ENCODE results near the gene RPS16. TPM values are rescaled to one million over a fixed set of nuclear protein-coding genes. Genes with fewer than 3 reads are reported as not detected.

The RPS16 gene
- total and polyA plus RNA-seq, 2 experiments from 2014 or later = 63.8 to 409 TPM

DNA sequence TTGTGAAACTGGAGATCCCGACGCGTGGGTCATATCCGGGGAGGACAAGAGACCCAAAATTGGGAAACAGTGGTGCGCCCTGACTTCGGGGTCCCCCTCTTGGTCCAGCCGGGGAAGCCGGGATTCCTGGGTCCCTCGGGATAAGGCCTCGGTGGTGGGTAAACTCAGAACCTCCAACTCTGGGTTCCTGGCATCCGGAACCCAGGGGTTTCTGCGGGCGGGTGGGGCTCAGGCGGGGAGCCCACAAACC, 28.4 kb downstream of the RPS16 start:
- WGBS (ENCODE audit: low lambda C conversion rate, missing lambda C conversion rate) = 8% methylated on average over 11 of the region's 14 CpGs
- Histone ChIP-seq H3K27ac (peak overlapping the region; percentile 100), H3K36me3 (replicated peaks; ENCODE audit: insufficient read depth, low read depth) (no peaks in the 10 kb centered on the region), H3K79me2 (peaks cover 41% of the 10 kb centered on the region), H3K4me1 (ENCODE audit: insufficient read depth) (peaks cover 33% of the 10 kb centered on the region), H4K20me1 (ENCODE audit: insufficient read depth, poor library complexity, severe bottlenecking) (peaks cover 17% of the 10 kb centered on the region), H3K27me3 (no peaks in the 10 kb centered on the region), H3K4me2 (peak overlapping the region; percentile 85), H3K9me3 (ENCODE audit: low read depth) (no peaks in the 10 kb centered on the region), H3K9me2 (replicated peaks; ENCODE audit: insufficient read depth) (no peaks in the 10 kb centered on the region), H2AFZ (no peak overlapping the region), H3K4me3 (peak overlapping the region; percentile 77)
- DNase-seq (ENCODE audit: low spot score) = no peak
- TF ChIP-seq, protein P1, sequence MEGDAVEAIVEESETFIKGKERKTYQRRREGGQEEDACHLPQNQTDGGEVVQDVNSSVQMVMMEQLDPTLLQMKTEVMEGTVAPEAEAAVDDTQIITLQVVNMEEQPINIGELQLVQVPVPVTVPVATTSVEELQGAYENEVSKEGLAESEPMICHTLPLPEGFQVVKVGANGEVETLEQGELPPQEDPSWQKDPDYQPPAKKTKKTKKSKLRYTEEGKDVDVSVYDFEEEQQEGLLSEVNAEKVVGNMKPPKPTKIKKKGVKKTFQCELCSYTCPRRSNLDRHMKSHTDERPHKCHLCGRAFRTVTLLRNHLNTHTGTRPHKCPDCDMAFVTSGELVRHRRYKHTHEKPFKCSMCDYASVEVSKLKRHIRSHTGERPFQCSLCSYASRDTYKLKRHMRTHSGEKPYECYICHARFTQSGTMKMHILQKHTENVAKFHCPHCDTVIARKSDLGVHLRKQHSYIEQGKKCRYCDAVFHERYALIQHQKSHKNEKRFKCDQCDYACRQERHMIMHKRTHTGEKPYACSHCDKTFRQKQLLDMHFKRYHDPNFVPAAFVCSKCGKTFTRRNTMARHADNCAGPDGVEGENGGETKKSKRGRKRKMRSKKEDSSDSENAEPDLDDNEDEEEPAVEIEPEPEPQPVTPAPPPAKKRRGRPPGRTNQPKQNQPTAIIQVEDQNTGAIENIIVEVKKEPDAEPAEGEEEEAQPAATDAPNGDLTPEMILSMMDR (IDR thresholded peaks at IDR 0.05; ENCODE audit: poor library complexity) = no peak
- TF ChIP-seq EZH2phosphoT487 (IDR thresholded peaks at IDR 0.05; ENCODE audit: low read depth, severe bottlenecking, unreplicated experiment) = no peak

DNA sequence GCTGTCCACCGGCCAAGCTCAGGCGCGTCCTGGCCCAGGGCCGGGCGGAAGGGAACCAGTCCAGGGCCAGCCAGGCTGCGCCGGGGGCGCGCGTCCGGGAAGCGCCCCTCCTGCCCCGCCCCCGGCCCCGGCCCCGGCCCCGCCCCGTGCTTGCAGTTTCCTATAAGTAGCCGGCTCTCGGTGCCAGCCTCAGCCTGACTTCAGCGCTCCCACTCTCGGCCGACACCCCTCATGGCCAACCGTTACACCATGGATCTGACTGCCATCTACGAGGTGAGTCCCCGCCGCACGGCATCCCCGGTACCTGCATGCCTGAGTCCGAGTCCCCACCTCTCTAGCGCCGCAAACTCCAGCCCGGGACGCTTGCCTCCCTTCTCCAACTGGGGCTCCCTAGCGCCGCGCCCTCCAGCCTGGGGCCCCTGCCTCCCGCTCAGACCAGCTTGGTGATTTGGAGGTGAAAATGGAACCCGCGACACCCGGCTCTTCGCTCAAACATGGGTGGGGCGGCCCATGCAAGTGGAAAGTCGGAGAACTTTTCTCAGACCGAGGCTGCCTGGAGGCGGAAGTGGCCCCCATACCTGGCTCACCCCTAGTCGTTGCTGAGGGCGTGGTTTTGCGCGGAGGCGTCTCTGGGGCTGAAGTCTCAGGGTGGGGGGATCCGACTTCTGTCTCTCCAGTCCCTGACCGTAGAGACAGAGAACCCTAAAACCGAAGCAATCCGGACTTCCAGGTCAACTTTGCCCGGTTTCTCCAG, 28.9 kb downstream of the RPS16 start, which contains the start of gene ZFP36:
ZFP36 (plus strand) TSS at position 192 of the 754 bp plus-strand sequence; CDS start at position 250, 58 bp downstream.
- H3K27me3 ChIP-seq = no peaks in the 10 kb centered on the region
- WGBS (ENCODE audit: low lambda C conversion rate, missing lambda C conversion rate) = 1% methylated on average over 52 of the region's 56 CpGs
- H3K4me2 ChIP-seq = peak within 1 kb of the TSS; percentile 85
- TF ChIP-seq EZH2 (IDR thresholded peaks at IDR 0.05; ENCODE audit: borderline replicate concordance) = no peak
- TF ChIP-seq EZH2phosphoT487 (IDR thresholded peaks at IDR 0.05; ENCODE audit: low read depth, severe bottlenecking, unreplicated experiment) = no peak
- TF ChIP-seq, protein P1 (IDR thresholded peaks at IDR 0.05; ENCODE audit: poor library complexity) = no peak
- H3K4me3 ChIP-seq = peak within 1 kb of the TSS; percentile 77
- peak; percentile 94 for DNase-seq (ENCODE audit: low spot score)
- no peaks in the 10 kb centered on the region for H3K36me3 ChIP-seq (replicated peaks; ENCODE audit: insufficient read depth, low read depth)
- no peak within 1 kb of the TSS for H2AFZ ChIP-seq
- H4K20me1 ChIP-seq (ENCODE audit: insufficient read depth, poor library complexity, severe bottlenecking) = peaks cover 17% of the 10 kb centered on the region
- peaks cover 41% of the 10 kb centered on the region for H3K79me2 ChIP-seq
- H3K9me3 ChIP-seq (ENCODE audit: low read depth) = no peaks in the 10 kb centered on the region
- H3K9me2 ChIP-seq (replicated peaks; ENCODE audit: insufficient read depth) = no peaks in the 10 kb centered on the region
- peaks cover 38% of the 10 kb centered on the region for H3K4me1 ChIP-seq (ENCODE audit: insufficient read depth)
- peak within 1 kb of the TSS; percentile 100 for H3K27ac ChIP-seq

DNA sequence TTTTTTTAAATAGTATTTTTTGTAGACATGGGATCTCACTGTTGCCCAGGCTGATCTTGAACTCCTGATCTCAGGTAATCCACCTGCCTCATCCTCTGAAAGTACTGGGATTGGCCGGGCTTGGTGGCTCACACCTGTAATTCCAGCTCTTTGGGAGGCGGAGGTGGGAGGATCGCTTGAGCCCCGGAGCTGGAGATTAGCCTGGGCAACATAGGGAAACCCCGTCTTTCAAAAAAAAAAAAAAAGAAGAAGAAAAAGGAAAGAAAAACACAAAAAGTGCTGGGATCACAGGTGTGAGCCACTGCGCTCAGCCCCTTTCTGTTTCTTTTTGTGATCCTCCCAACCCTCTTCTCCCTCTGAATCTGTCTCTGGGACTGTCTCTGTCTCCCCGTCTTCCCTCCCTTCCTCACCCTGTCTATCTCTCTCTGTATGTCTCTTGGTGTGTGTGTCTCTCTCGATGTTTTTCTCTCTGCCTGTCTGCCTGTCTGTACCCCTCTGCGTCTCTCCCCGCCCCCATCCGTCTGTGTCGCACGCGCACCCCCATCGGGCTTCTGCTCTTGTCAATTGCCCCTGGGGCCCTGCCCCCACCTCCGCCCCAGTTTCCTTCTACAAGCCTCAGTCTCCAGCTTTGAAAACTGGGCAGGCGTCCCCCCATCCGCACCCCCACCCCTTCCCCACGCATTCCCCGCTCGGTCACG, 29.6 kb downstream of the RPS16 start:
- H3K4me2 ChIP-seq = peak overlapping the region; percentile 85
- H3K79me2 ChIP-seq = peaks cover 41% of the 10 kb centered on the region
- H3K27me3 ChIP-seq = no peaks in the 10 kb centered on the region
- H3K9me2 ChIP-seq (replicated peaks; ENCODE audit: insufficient read depth) = no peaks in the 10 kb centered on the region
- 21% methylated on average over 22 of the region's 22 CpGs for WGBS (ENCODE audit: low lambda C conversion rate, missing lambda C conversion rate)
- H3K4me3 ChIP-seq = peak overlapping the region; percentile 46
- H3K4me1 ChIP-seq (ENCODE audit: insufficient read depth) = peaks cover 43% of the 10 kb centered on the region
- TF ChIP-seq, protein P1 (IDR thresholded peaks at IDR 0.05; ENCODE audit: poor library complexity) = no peak
- H3K27ac ChIP-seq = peak overlapping the region; percentile 100
- DNase-seq (ENCODE audit: low spot score) = no peak
- H4K20me1 ChIP-seq (ENCODE audit: insufficient read depth, poor library complexity, severe bottlenecking) = peaks cover 17% of the 10 kb centered on the region
- H2AFZ ChIP-seq = no peak overlapping the region
- no peaks in the 10 kb centered on the region for H3K36me3 ChIP-seq (replicated peaks; ENCODE audit: insufficient read depth, low read depth)
- no peaks in the 10 kb centered on the region for H3K9me3 ChIP-seq (ENCODE audit: low read depth)

Measured in hepatocyte (in vitro differentiated cells).